Trophoblast cell (in vitro differentiated cells and primary cell): ENCODE measurements around the gene BICRAL.

ENCODE experiments used
- DNase-seq, 2 donors: peaks; one replicate each; pipeline ENCODE4 v3.0.0-alpha.2; 2016
- H2AFZ ChIP-seq: 2 replicates; pipeline ENCODE4 v1.6.1; 2013; ENCODE audit warnings: low read length, moderate library complexity, mild to moderate bottlenecking; ENCODE audit not compliant: insufficient read depth, poor library complexity
- H2AK5ac ChIP-seq: 2 replicates; pipeline ENCODE4 v1.6.1; 2013; ENCODE audit warnings: mild to moderate bottlenecking, low read length
- H2BK120ac ChIP-seq: 2 replicates; pipeline ENCODE4 v1.6.1; 2013; ENCODE audit warnings: low read length, mild to moderate bottlenecking, moderate library complexity; ENCODE audit not compliant: insufficient read depth, poor library complexity
- H2BK12ac ChIP-seq: 2 replicates; pipeline ENCODE4 v1.6.1; 2013; ENCODE audit warnings: mild to moderate bottlenecking, low read length, moderate library complexity
- H2BK5ac ChIP-seq: 2 replicates; pipeline ENCODE4 v1.6.1; 2013; ENCODE audit warnings: low read length, low read depth, moderate library complexity, mild to moderate bottlenecking; ENCODE audit not compliant: poor library complexity
- H3K14ac ChIP-seq: 2 replicates; pipeline ENCODE4 v1.6.1; 2013; ENCODE audit warnings: mild to moderate bottlenecking, low read length
- H3K18ac ChIP-seq: 2 replicates; pipeline ENCODE4 v1.6.1; 2013; ENCODE audit warnings: mild to moderate bottlenecking, low read length
- H3K23ac ChIP-seq: 2 replicates; pipeline ENCODE4 v1.6.1; 2013; ENCODE audit warnings: low read length
- H3K27ac ChIP-seq: 2 replicates; pipeline ENCODE4 v1.5.1; 2013; ENCODE audit warnings: low read depth, mild to moderate bottlenecking, inconsistent platforms, low read length, moderate library complexity
- H3K27me3 ChIP-seq: 2 replicates; pipeline ENCODE4 v1.6.1; 2013; ENCODE audit warnings: inconsistent platforms, mild to moderate bottlenecking, low read length, moderate library complexity; ENCODE audit not compliant: insufficient read depth
- H3K36me3 ChIP-seq, 2 experiments: 1 replicate in 1 of 2; 2 replicates in 1 of 2; pipeline ENCODE4 v1.6.1; 2013; ENCODE audit warnings: low read length in 2 of 2, mild to moderate bottlenecking in 2 of 2, moderate library complexity in 1 of 2; ENCODE audit not compliant: insufficient read depth in 2 of 2, control insufficient read depth in 1 of 2
- H3K4ac ChIP-seq: 2 replicates; pipeline ENCODE4 v1.6.1; 2013; ENCODE audit warnings: low read depth, mild to moderate bottlenecking, low read length, moderate library complexity
- H3K4me1 ChIP-seq, 2 experiments: 1 replicate in 1 of 2; 2 replicates in 1 of 2; pipeline ENCODE4 v1.6.1; 2013; ENCODE audit warnings: low read length in 2 of 2, mild to moderate bottlenecking in 2 of 2, moderate library complexity in 1 of 2; ENCODE audit not compliant: insufficient read depth in 2 of 2, control insufficient read depth in 1 of 2
- H3K4me2 ChIP-seq: 2 replicates; pipeline ENCODE4 v1.6.1; 2013; ENCODE audit warnings: inconsistent platforms, mild to moderate bottlenecking, low read length, moderate library complexity
- H3K4me3 ChIP-seq: 2 replicates; pipeline ENCODE4 v1.5.1; 2013; ENCODE audit warnings: mild to moderate bottlenecking, low read depth, low read length, inconsistent platforms
- H3K79me1 ChIP-seq: one replicate; pipeline ENCODE4 v1.6.1; 2013; ENCODE audit warnings: low read length
- H3K79me2 ChIP-seq: 2 replicates; pipeline ENCODE4 v1.6.1; 2013; ENCODE audit warnings: low read length, mild to moderate bottlenecking; ENCODE audit not compliant: control insufficient read depth, insufficient read depth, poor library complexity
- H3K9ac ChIP-seq: 2 replicates; pipeline ENCODE4 v1.6.1; 2013; ENCODE audit warnings: mild to moderate bottlenecking, low read length
- H3K9me3 ChIP-seq: 2 replicates; pipeline ENCODE4 v1.6.1; 2013; ENCODE audit warnings: low read depth, mild to moderate bottlenecking, control low read depth, inconsistent platforms, low read length; ENCODE audit not compliant: insufficient read depth
- H4K12ac ChIP-seq: 2 replicates; pipeline ENCODE4 v1.6.1; 2013; ENCODE audit warnings: low read depth, mild to moderate bottlenecking, low read length, moderate library complexity
- H4K8ac ChIP-seq: 2 replicates; pipeline ENCODE4 v1.6.1; 2013; ENCODE audit warnings: low read depth, mild to moderate bottlenecking, low read length, moderate library complexity
- H4K91ac ChIP-seq: one replicate; pipeline ENCODE4 v1.6.1; 2013; ENCODE audit warnings: low read depth, mild to moderate bottlenecking, low read length, moderate library complexity
- WGBS: extraction: QIAGEN DNeasy Blood & Tissue Kit; methylation state at CpG from one replicate; pipeline ENCODE4 v1.1.7; 2013; ENCODE audit warnings: missing lambda C conversion rate; ENCODE audit not compliant: insufficient read length, insufficient coverage; ENCODE audit errors: extremely low coverage; 5-methylcytosine and 5-hydroxymethylcytosine counted together

BICRAL gene

DNA sequence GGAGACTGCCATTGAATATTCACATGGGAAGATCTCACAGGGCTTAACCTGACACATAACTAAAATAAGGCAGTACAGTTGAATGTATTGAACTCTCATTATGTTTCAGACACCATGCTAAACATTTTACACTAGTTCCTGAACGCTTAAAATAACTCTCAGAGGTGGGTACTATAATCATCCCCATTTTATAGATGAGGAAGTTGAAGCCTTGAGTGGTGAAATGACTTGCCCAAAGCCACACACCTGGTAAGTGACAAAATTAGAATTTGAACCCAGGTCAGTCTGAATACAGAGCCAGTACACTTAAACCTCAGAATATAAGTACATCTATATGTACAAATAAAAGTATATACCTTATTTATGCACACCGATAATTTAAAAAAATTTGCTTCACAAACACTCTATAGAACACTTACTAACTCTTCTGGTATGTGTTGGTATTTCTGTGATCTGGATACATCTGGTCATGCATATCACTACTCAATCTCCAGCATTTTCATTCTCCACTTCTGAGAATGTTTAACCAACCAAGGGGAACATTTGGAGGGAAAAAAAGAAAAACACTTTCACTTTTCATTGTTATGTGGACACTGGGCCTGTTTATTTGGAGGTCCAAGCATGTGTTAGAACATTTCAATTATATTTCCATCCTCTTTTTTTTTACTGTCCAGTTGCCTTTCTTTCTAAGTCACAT is 4.6 kb upstream of the BICRAL start:
- no CpG with 5 or more reads among the region's 2 CpGs for WGBS
- H3K27me3 ChIP-seq: no peaks in the 10 kb centered on the region

DNA sequence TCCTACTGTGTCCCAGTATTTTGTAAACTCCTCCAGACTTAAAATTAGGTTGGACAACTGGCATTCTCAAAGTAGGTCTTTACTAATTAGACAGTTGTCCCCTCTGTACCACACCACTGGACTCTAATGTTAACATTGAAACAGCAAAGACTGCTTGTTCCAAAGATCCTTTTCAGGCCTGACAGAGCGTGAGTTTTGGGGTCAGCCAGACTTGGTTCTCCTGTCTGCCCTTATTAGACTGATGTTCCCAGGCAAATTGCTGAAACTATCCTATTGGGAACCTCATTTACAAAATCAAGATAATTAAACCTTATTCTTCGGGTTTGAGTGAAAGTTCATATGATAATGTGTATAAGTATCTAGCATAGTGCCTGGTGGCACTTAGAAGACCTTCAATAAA is 3.7 kb upstream of the BICRAL start:
- Histone ChIP-seq H3K79me2 (peaks cover 6% of the 10 kb centered on the region), H4K12ac (no peak overlapping the region), H3K14ac (no peak overlapping the region), H3K79me1 (peaks cover 16% of the 10 kb centered on the region), H3K18ac (no peak overlapping the region), H3K4ac (no peak overlapping the region), H4K91ac (peak overlapping the region; percentile 24), H3K4me2 (no peak overlapping the region), H4K8ac (no peak overlapping the region), H3K9ac (no peak overlapping the region), H3K23ac (no peak overlapping the region), H2BK12ac (no peak overlapping the region), H2BK120ac (no peak overlapping the region), H3K4me3 (no peak overlapping the region), H3K27ac (no peak overlapping the region), H3K4me1 (peaks cover 2 to 6% of the 10 kb centered on the region in 2 experiments), H3K9me3 (no peaks in the 10 kb centered on the region), H3K27me3 (peaks cover 2% of the 10 kb centered on the region), H2AK5ac (no peak overlapping the region), H2AFZ (no peak overlapping the region), H3K36me3 (no peaks in the 10 kb centered on the region), H2BK5ac (no peak overlapping the region)
- no CpG with 5 or more reads among the region's 2 CpGs for WGBS
- no peak for DNase-seq

More for the DNA sequence above, 4.6 kb upstream of the BICRAL start:
- H3K14ac ChIP-seq: no peak overlapping the region
- no peak overlapping the region for H3K18ac ChIP-seq
- H2BK120ac ChIP-seq: no peak overlapping the region
- H2BK5ac ChIP-seq: no peak overlapping the region
- no peak overlapping the region for H3K4ac ChIP-seq
- no peak overlapping the region for H4K12ac ChIP-seq
- H3K4me1 ChIP-seq: peaks cover 2 to 6% of the 10 kb centered on the region in 2 experiments
- DNase-seq: peak in 1 of 2 donors; percentile 72
- H4K8ac ChIP-seq: no peak overlapping the region
- H4K91ac ChIP-seq: no peak overlapping the region
- no peak overlapping the region for H3K9ac ChIP-seq
- no peaks in the 10 kb centered on the region for H3K9me3 ChIP-seq
- H3K79me2 ChIP-seq: no peaks in the 10 kb centered on the region
- H3K79me1 ChIP-seq: peaks cover 9% of the 10 kb centered on the region
- H3K4me2 ChIP-seq: no peak overlapping the region
- H3K23ac ChIP-seq: no peak overlapping the region
- no peaks in the 10 kb centered on the region for H3K36me3 ChIP-seq
- no peak overlapping the region for H2AK5ac ChIP-seq
- no peak overlapping the region for H2BK12ac ChIP-seq
- no peak overlapping the region for H3K4me3 ChIP-seq
- no peak overlapping the region for H3K27ac ChIP-seq
- H2AFZ ChIP-seq: no peak overlapping the region

DNA sequence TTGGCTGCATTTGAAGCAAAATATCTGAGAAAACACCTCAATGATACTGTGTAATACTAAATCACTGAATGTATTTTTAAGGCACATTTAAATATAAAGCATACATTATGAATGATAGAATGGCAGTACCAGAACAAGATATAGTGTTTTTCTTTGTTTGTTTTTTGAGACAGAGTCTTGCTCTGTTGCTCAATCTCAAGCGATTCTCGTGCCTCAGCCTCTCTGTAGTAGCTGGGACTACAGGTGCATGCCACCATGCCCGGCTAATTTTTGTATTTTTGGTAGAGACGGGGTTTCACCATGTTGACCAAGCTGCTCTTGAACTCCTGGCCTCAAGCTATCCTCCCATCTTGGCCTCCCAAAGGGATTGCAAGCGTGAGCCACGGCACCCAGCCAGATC is 2.3 kb upstream of the BICRAL start:
- peak in 1 of 2 donors; percentile 52 for DNase-seq

DNA sequence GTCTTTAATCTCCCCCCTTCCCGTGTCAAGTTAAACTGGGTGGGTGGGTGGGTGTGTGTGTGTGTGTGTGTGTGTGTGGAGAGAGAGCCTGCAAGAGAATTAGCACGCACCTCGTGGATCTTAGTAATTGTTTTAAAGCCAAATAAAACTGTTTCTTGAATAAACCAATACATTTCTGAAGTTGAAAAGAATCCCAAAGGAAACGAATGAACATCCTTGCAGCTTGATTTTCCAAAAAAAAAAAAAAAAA is 381 bp upstream of the BICRAL start:
- Histone ChIP-seq H4K91ac (no peak overlapping the region), H3K79me2 (peaks cover 14% of the 10 kb centered on the region), H2AK5ac (no peak overlapping the region), H3K36me3 (no peaks in the 10 kb centered on the region), H3K9ac (no peak overlapping the region), H3K4me1 (peaks cover 2 to 6% of the 10 kb centered on the region in 2 experiments), H4K8ac (no peak overlapping the region), H3K9me3 (no peaks in the 10 kb centered on the region), H3K79me1 (peaks cover 24% of the 10 kb centered on the region), H3K4me3 (no peak overlapping the region), H3K14ac (no peak overlapping the region), H2AFZ (no peak overlapping the region), H3K4ac (no peak overlapping the region), H3K27ac (peak overlapping the region; percentile 98), H3K18ac (no peak overlapping the region), H3K27me3 (peaks cover 5% of the 10 kb centered on the region), H4K12ac (no peak overlapping the region), H3K23ac (no peak overlapping the region), H2BK5ac (no peak overlapping the region), H2BK12ac (no peak overlapping the region), H2BK120ac (no peak overlapping the region), H3K4me2 (peak overlapping the region; percentile 73)
- WGBS: no CpG with 5 or more reads among the region's 4 CpGs
- DNase-seq: peak in 1 of 2 donors; percentile 37

More for the DNA sequence above, 2.3 kb upstream of the BICRAL start:
- H2BK12ac ChIP-seq: peak overlapping the region; percentile 71
- peak overlapping the region; percentile 9 for H2BK5ac ChIP-seq
- H2BK120ac ChIP-seq: peak overlapping the region; percentile 60
- H3K4me2 ChIP-seq: no peak overlapping the region
- no CpG with 5 or more reads among the region's 6 CpGs for WGBS
- H3K79me2 ChIP-seq: peaks cover 14% of the 10 kb centered on the region
- peak overlapping the region; percentile 51 for H4K91ac ChIP-seq
- no peak overlapping the region for H3K23ac ChIP-seq
- H4K8ac ChIP-seq: peak overlapping the region; percentile 7
- H3K9me3 ChIP-seq: no peaks in the 10 kb centered on the region
- no peak overlapping the region for H3K27ac ChIP-seq
- H3K18ac ChIP-seq: no peak overlapping the region
- no peak overlapping the region for H3K14ac ChIP-seq
- no peak overlapping the region for H4K12ac ChIP-seq
- H3K9ac ChIP-seq: no peak overlapping the region
- peaks cover 5% of the 10 kb centered on the region for H3K27me3 ChIP-seq
- H3K79me1 ChIP-seq: peaks cover 24% of the 10 kb centered on the region
- no peak overlapping the region for H3K4me3 ChIP-seq
- H2AFZ ChIP-seq: no peak overlapping the region
- no peak overlapping the region for H3K4ac ChIP-seq
- H2AK5ac ChIP-seq: no peak overlapping the region
- peaks cover 2 to 6% of the 10 kb centered on the region in 2 experiments for H3K4me1 ChIP-seq
- H3K36me3 ChIP-seq: no peaks in the 10 kb centered on the region
